PC-3 (cell line): ENCODE data around the gene TXNDC17. TPM values are rescaled to one million over a fixed set of nuclear protein-coding genes. Genes with fewer than 3 reads are reported as not detected.

Source experiments
- ATAC-seq: fragments of 200-7000 bp; cut with Tn5 transposase; 2 replicates; pipeline ENCODE4 v1.9.1; 2020; ENCODE audit warnings: mild to moderate bottlenecking, moderate library complexity
- BruUV-seq: library from RNA; stranded (reverse); fragments of 400-500 nt; replicated peaks from 2 replicates; lab custom pipeline; 2021; lab: Mats Ljungman, UMichigan
- CTCF ChIA-PET: fragments of 300-600 bp; sonication (Branson Sonifier 250); formaldehyde crosslinking; loops from one replicate; lab custom pipeline; 2022; ENCODE audit warnings: antibody characterized with exemption; lab: Charles Lee
- POLR2A ChIA-PET: fragments of 300-600 bp; sonication (Branson Sonifier 250); formaldehyde crosslinking; loops from one replicate; lab custom pipeline; 2022; ENCODE audit warnings: antibody characterized with exemption; ENCODE audit not compliant: unreplicated experiment; lab: Charles Lee
- DNase-seq: peaks from one replicate; pipeline ENCODE4 v3.0.0-alpha.2; 2015
- H2AFZ ChIP-seq: fragments of 300-600 bp; sonication (generic); 2 replicates; pipeline ENCODE4 v1.6.0; 2016; ENCODE audit warnings: antibody characterized with exemption, low read length
- H3F3A ChIP-seq: fragments of 300-600 bp; sonication (generic); one replicate; pipeline ENCODE4 v1.6.0; 2017; ENCODE audit warnings: antibody characterized with exemption, low read length, control low read depth, mild to moderate bottlenecking; ENCODE audit not compliant: unreplicated experiment
- H3K27ac ChIP-seq: fragments of 300-600 bp; sonication (generic); 2 replicates; pipeline ENCODE4 v1.5.1; 2016; ENCODE audit warnings: mild to moderate bottlenecking, low read length
- H3K27me3 ChIP-seq: fragments of 300-600 bp; sonication (generic); 2 replicates; pipeline ENCODE4 v1.6.1; 2016; ENCODE audit warnings: low read length, mixed read lengths
- H3K36me3 ChIP-seq: fragments of 300-600 bp; sonication (generic); 2 replicates; pipeline ENCODE4 v1.6.1; 2016; ENCODE audit warnings: low read depth, mixed run types, low read length, mixed read lengths
- H3K4me1 ChIP-seq: fragments of 300-600 bp; sonication (generic); 2 replicates; pipeline ENCODE4 v1.5.1; 2016; ENCODE audit warnings: low read length; ENCODE audit not compliant: insufficient read depth
- H3K4me2 ChIP-seq: fragments of 300-600 bp; sonication (generic); 2 replicates; pipeline ENCODE4 v1.6.0; 2016; ENCODE audit warnings: low read length
- H3K4me3 ChIP-seq: fragments of 300-600 bp; sonication (generic); 2 replicates; pipeline ENCODE4 v1.5.1; 2016; ENCODE audit warnings: mild to moderate bottlenecking, low read length, mixed read lengths
- H3K79me2 ChIP-seq: fragments of 300-600 bp; sonication (generic); 2 replicates; pipeline ENCODE4 v1.6.1; 2017; ENCODE audit warnings: low read length, mixed read lengths
- H3K9ac ChIP-seq: fragments of 300-600 bp; sonication (generic); 2 replicates; pipeline ENCODE4 v1.6.0; 2016; ENCODE audit warnings: mild to moderate bottlenecking, low read length
- H3K9me2 ChIP-seq: fragments of 300-600 bp; sonication (generic); replicated peaks from 2 replicates; pipeline ENCODE4 v1.6.1; 2016; ENCODE audit warnings: mixed run types, low read length, mixed read lengths
- H3K9me3 ChIP-seq: fragments of 300-600 bp; sonication (generic); 2 replicates; pipeline ENCODE4 v1.6.1; 2016; ENCODE audit warnings: low read length, mixed read lengths
- H4K20me1 ChIP-seq: fragments of 300-600 bp; sonication (generic); 2 replicates; pipeline ENCODE4 v1.6.1; 2016; ENCODE audit warnings: low read length, mixed read lengths
- EZH2 ChIP-seq: fragments of 300-600 bp; sonication (generic); IDR thresholded peaks from one replicate; pipeline ENCODE4 v1.6.1; 2017; ENCODE audit warnings: antibody characterized with exemption, mild to moderate bottlenecking, low read length; ENCODE audit not compliant: unreplicated experiment
- EZH2phosphoT487 ChIP-seq: fragments of 300-600 bp; sonication (generic); IDR thresholded peaks from 2 replicates; pipeline ENCODE4 v1.6.1; 2018; ENCODE audit warnings: mild to moderate bottlenecking, antibody characterized with exemption, low read length, borderline replicate concordance
- intact Hi-C: fragments of 100-400 bp; cut with micrococcal nuclease; formaldehyde crosslinking; loops from 2 replicates; pipeline ENCODE4 v1.9.0; 2023
- total RNA-seq: library from RNA; depleted of rRNA; stranded (reverse); fragments of >200 nt; gene quantifications from 2 replicates; pipeline ENCODE4 v1.2.3, GENCODE V29; 2014
- TF ChIP-seq, protein P1 (sequence below): fragments of 300-600 bp; sonication (generic); conservative IDR thresholded peaks from 2 replicates; pipeline ENCODE4 v1.5.1; 2017; ENCODE audit warnings: antibody characterized with exemption, low read depth, mild to moderate bottlenecking, low read length

The TXNDC17 gene
- total RNA-seq, 1 experiment from 2014 or later = 248 TPM

GRCh38 chr17:6671431-6671830 lies 30.6 kb downstream of the TXNDC17 start:
- no TSS peak for BruUV-seq
- no peaks in the 10 kb centered on the region for H3K9me2 ChIP-seq
- H3K4me2 ChIP-seq = peak overlapping the region; percentile 78
- no peak overlapping the region; the same call in 1 of the 2 replicates for H2AFZ ChIP-seq
- ChIA-PET POLR2A (no interaction called here), CTCF (no interaction called here)
- no peak overlapping the region for H3K4me3 ChIP-seq
- H3K27ac ChIP-seq = peak overlapping the region; percentile 94
- no peaks in the 10 kb centered on the region for H3K36me3 ChIP-seq
- DNase-seq = peak; percentile 30
- H3K9ac ChIP-seq = peak overlapping the region; percentile 72; the same call in 1 of the 2 replicates
- no peaks in the 10 kb centered on the region for H3K79me2 ChIP-seq
- TF ChIP-seq EZH2phosphoT487 (no peak), EZH2 (no peak)
- TF ChIP-seq, protein P1, sequence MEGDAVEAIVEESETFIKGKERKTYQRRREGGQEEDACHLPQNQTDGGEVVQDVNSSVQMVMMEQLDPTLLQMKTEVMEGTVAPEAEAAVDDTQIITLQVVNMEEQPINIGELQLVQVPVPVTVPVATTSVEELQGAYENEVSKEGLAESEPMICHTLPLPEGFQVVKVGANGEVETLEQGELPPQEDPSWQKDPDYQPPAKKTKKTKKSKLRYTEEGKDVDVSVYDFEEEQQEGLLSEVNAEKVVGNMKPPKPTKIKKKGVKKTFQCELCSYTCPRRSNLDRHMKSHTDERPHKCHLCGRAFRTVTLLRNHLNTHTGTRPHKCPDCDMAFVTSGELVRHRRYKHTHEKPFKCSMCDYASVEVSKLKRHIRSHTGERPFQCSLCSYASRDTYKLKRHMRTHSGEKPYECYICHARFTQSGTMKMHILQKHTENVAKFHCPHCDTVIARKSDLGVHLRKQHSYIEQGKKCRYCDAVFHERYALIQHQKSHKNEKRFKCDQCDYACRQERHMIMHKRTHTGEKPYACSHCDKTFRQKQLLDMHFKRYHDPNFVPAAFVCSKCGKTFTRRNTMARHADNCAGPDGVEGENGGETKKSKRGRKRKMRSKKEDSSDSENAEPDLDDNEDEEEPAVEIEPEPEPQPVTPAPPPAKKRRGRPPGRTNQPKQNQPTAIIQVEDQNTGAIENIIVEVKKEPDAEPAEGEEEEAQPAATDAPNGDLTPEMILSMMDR = no peak
- intact Hi-C loops = no loop called here
- H3K27me3 ChIP-seq = no peaks in the 10 kb centered on the region
- H3K9me3 ChIP-seq = no peaks in the 10 kb centered on the region
- H3K4me1 ChIP-seq = peaks cover 31% of the 10 kb centered on the region
- no peak; the same call in 1 of the 2 replicates for ATAC-seq
- no peaks in the 10 kb centered on the region for H3F3A ChIP-seq
- H4K20me1 ChIP-seq = no peaks in the 10 kb centered on the region

DNA sequence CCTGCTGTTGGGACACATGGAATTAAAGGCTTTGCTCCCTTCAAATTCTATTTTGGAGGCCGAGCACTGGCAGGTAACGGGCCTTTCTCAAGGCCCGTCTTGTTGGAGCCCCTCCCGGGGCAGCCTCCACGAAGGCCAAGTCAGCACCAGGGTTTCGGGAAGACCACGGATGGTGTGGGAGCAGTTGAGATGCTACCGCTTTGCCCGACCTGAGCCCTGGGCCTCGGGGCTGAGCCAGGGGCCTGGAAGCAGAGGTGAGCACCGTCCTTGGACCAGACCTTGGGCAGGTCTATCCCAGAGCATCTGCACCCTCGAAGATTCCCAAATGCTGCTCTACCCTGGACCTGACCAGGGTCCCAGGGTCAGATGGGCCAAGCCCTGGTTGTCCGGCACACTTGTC lies 33.7 kb downstream of the TXNDC17 start:
- H3K4me3 ChIP-seq = no peak overlapping the region
- H3K79me2 ChIP-seq = no peaks in the 10 kb centered on the region
- H3K9me2 ChIP-seq = no peaks in the 10 kb centered on the region
- no peaks in the 10 kb centered on the region for H3K9me3 ChIP-seq
- ChIA-PET POLR2A (no interaction called here), CTCF (no interaction called here)
- no peaks in the 10 kb centered on the region for H3F3A ChIP-seq
- no peaks in the 10 kb centered on the region for H4K20me1 ChIP-seq
- DNase-seq = no peak
- TF ChIP-seq, protein P1 = no peak
- TF ChIP-seq EZH2 (no peak), EZH2phosphoT487 (no peak)
- ATAC-seq = no peak
- H3K27me3 ChIP-seq = no peaks in the 10 kb centered on the region
- H3K4me2 ChIP-seq = no peak overlapping the region
- intact Hi-C loops = no loop called here
- H3K36me3 ChIP-seq = no peaks in the 10 kb centered on the region
- no peak overlapping the region for H3K9ac ChIP-seq
- no peak overlapping the region for H3K27ac ChIP-seq
- H3K4me1 ChIP-seq = peaks cover 35% of the 10 kb centered on the region
- BruUV-seq = no TSS peak
- no peak overlapping the region for H2AFZ ChIP-seq

GRCh38 chr17:6675201-6675825 lies 34.5 kb downstream of the TXNDC17 start:
- intact Hi-C loops = no loop called here
- no TSS peak for BruUV-seq
- H3K79me2 ChIP-seq = no peaks in the 10 kb centered on the region
- no peak overlapping the region for H3K9ac ChIP-seq
- H3K4me1 ChIP-seq = peaks cover 33% of the 10 kb centered on the region
- CTCF ChIA-PET = no interaction called here
- no peaks in the 10 kb centered on the region for H3K27me3 ChIP-seq
- no peak overlapping the region for H2AFZ ChIP-seq
- POLR2A ChIA-PET = no interaction called here
- TF ChIP-seq, protein P1 = no peak
- TF ChIP-seq EZH2 (no peak), EZH2phosphoT487 (no peak)
- no peaks in the 10 kb centered on the region for H3F3A ChIP-seq
- H3K9me3 ChIP-seq = no peaks in the 10 kb centered on the region
- ATAC-seq (no peak), DNase-seq (no peak)
- H3K9me2 ChIP-seq = no peaks in the 10 kb centered on the region
- no peak overlapping the region for H3K27ac ChIP-seq
- no peak overlapping the region for H3K4me2 ChIP-seq
- H3K36me3 ChIP-seq = no peaks in the 10 kb centered on the region
- no peaks in the 10 kb centered on the region for H4K20me1 ChIP-seq
- H3K4me3 ChIP-seq = no peak overlapping the region
